GM18909 (cell line): ENCODE measurements around the gene CEND1.

Experiments used
- ATAC-seq: cut with Tn5 transposase; IDR thresholded peaks from one replicate; pipeline ENCODE4 v1.9.1; 2021; ENCODE audit warnings: mild to moderate bottlenecking; ENCODE audit not compliant: unreplicated experiment, poor library complexity

Gene CEND1

DNA sequence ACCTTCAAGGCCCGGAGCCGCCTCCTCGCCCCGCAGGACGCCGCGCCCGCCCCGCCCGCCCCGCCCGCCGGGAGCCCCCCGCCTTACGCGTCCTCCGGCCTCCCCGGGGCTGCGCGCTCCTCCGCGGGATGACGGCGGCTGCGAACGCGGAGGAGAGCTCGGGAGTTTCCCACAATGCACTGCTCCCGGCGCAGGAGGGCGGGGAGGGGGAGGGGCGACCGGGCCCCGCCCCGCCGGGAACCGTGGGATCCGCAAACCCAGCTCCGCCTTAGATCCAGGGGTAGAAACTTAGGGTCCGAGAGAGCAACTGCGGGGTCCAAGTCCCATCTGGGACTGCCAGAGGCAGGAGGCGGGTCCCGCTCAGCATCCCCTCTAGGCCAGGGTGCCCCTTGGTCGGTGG is at the start of gene CEND1:
CEND1 (minus strand) TSS at position 148 of the 400 bp plus-strand sequence. CDS start 1,514 bp downstream, outside the sequence.
- ATAC-seq: no peak

DNA sequence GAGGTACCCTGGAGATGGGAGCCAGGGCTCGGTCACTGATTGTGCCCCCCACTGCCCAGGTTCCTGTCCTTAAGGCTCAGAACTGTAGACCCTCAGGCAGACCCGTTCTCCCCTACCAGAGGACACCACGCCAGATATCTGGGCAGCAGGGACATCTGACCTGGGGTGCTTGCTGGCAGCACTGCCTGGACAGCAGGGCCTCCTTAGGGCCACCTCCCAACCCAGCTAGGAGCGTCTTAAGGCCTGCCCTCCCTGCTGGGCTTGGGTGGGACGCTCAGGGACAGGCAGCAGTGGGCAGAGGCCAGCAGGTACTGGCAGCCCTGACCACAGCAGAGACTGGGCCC is 49.4 kb upstream of the CEND1 start:
- ATAC-seq: no peak

DNA sequence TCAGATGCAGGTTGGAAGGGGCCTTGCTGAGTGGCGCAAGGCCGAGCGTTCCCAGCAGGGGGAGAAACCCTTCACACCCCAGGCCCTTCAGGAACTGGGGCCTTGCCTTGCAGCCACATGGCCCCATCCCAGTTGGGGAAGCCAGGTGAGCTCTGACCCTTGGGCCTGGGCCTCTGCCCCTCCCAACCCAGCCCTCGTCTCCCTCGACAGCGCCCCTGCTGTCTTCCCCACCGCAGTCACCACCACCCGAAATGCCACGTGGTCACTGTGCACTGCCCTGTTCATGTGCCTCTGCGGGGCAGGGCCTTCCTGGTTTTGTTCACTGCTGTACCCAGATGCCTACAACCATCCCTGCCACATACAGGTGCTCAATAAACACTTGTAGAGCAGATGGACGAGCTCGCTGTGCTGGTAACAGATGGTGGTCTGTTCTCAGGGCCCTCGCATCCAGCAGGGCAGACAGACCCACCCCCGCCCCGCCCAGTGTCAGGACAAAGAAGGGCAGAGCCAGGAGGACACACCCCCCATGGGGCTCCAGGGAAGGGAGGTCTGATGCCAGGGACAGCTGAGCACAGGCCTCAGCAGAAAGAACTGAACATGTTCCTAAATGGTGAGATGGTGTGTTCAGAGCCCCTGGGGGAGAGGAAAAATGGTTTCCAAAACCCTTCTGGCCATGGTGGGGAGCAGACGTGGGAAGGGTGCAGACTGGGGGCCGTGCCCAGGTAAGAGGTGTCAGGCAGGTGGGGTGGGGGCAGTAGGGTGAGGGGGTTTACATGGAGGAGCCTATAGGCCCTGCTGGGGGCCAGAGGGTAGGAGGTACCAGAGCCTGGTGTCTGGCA is 48.8 kb upstream of the CEND1 start:
- ATAC-seq: no peak

DNA sequence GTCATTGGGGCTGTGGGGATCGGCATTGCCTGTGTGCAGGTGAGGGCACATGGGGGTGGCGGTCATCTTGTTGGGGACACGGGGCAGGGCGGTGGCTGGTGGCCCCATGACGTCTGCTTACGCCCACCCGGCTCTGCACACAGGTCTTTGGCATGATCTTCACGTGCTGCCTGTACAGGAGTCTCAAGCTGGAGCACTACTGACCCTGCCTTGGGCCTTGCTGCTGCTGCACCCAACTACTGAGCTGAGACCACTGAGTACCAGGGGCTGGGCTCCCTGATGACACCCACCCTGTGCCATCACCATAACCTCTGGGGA is 48.1 kb upstream of the CEND1 start:
- ATAC-seq: no peak

DNA sequence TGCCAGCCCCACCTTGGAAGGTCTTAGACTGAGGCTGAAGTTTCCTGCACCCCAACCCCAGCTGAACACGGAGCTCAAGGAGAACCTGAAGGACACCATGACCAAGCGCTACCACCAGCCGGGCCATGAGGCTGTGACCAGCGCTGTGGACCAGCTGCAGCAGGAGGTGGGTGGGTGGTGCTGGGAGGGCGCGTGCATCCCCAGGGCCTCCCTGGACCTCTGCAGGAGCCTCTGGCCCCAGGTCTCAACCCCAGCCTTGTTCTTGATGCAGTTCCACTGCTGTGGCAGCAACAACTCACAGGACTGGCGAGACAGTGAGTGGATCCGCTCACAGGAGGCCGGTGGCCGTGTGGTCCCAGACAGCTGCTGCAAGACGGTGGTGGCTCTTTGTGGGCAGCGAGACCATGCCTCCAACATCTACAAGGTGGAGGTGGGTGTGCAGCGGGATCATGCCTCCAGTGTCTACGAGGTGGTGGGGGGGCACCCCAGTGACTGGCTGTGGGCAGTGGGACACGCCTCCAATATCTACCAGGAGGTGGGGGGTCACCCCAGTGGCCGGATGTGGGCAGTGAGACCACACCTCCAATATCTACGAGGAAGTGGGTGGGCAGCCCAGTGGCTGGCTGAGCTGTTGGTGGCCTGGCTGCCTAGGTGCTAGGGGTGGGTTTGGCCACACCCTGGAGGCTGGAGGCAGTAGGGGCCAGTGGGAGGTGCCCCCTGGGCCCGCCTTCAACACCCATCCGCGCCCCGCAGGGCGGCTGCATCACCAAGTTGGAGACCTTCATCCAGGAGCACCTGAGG is 47.5 kb upstream of the CEND1 start:
- no peak for ATAC-seq

DNA sequence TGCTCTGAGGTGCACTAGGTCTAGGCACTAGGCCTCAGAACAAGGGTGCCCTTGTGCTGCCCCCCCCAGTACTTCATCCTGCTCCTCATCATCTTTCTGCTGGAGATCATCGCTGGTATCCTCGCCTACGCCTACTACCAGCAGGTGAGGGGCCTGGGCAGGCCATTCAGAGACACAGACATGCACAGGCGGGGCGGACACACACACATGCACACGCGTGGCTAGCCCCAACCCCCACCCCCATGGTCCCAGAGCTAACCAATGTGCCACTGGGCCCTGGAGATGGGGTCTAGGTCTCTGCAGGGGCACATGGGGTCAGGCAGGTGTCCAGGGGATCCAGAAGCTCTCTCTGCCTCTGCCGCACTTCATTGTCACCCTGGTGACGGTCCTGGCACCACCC is 46.8 kb upstream of the CEND1 start:
- ATAC-seq: no peak

DNA sequence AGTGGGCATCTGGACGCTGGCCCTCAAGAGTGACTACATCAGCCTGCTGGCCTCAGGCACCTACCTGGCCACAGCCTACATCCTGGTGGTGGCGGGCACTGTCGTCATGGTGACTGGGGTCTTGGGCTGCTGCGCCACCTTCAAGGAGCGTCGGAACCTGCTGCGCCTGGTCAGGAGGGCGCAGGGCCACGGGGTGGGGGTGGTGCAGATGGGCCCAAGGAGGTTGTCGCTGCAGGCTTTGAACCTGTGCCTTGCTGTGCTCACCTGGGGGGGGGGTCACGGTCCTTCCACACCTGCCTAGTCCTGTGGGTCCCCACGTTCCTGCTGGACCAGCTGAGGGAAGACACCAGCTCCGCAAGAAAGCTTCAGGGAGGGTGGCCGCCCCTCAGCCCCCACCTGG is 46.4 kb upstream of the CEND1 start:
- no peak for ATAC-seq

DNA sequence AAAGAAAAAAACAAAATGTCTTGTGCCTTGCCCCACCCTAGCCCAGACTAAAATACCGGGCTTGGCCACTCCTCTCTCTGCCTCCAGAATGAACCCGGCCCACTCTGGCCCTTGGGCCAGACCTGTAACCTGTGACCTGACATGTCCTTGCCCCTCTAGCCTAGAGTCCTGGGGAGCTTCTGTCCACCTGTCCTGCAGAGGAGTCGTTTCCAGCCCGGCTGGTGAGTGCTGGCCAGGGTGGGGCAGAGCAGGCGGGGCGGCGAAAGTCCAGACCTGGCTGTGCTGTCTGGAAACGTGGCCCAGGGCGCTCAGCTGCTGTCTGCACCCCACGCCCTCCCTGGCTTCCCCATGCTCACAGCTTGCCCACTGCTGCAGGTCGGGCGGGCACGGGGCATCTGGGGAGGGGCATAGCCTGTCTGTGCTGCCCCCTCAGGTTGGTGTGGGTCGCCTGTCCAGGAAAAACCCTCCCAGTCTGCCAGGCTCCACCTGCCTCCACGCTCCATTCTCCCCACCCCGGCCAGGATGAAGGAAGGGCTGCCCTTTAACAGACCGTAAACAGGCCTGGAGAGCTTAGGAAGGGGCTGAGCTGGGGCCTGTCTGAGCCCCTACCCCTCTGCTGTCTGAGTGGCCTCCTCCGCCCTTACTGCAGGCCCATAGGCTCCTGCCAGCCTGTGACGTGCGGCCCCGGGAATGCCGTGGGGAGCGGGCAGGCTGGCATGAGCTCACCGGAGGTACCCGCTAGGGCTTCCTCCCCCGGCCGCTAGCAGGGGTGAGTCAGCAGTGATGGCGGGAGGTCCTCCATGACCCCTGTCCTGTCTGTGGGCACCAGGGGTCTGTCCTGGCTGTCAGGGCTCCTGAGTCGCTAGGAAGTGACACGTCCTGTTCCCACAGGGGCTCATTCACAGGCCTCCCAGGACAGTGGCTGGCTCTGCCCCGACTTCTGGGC is 44.8 kb upstream of the CEND1 start:
- ATAC-seq: no peak

DNA sequence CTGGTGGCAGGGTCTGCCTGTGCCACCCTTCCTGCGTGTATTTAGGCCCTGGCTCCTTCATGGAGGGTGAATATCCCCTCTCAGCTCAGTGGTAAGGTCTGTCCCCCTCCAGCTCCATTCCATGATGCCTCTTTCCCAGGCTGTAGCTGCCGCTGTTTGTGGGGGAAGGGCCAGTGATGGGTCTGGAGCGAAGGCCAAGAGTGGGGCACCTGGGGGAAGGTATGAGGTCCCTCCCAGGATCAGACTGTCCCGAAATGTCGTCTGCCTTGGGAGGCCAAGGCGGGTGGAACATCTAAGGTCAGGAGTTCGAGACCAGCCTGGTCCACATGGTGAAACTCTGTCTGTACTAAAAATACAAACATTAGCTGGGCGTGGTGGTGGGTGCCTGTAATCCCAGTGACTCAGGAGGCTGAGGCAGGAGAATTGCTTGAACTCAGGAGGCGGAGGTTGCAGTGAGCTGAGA is 44.0 kb upstream of the CEND1 start:
- no peak for ATAC-seq

DNA sequence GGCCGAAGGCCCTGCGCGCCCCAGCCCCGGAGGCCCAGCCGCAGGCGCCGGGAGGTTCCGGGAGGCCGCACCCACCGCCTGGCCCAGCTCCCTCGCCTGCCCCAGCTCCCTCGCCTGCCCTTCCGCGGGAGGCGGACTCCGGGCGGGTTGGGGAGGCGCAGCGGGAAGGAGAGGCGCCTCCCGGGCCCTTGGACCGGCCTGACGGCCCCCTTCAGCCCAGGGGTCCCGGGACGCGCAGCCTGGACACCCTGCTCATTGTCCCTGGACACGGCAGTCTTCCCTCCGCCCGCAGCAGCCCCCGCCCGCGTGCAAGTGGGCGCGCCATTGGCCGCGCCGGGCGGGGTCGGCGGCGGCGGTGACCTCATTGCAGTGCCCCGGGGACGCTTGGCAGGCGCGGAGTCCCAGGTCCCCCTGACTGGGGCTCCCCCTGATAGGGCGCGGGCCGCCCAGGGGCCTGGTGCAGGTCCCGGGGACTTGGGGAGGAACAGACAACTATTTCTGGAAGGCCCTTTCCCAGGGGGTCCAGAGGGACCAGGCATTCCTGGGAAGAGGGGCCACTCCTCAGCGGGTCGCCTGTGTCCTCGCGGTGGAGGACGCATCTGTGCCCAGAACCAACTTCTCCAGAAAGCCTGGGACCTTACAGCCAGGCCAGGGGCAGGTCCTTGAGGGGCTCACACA is 43.4 kb upstream of the CEND1 start:
- no peak for ATAC-seq

DNA sequence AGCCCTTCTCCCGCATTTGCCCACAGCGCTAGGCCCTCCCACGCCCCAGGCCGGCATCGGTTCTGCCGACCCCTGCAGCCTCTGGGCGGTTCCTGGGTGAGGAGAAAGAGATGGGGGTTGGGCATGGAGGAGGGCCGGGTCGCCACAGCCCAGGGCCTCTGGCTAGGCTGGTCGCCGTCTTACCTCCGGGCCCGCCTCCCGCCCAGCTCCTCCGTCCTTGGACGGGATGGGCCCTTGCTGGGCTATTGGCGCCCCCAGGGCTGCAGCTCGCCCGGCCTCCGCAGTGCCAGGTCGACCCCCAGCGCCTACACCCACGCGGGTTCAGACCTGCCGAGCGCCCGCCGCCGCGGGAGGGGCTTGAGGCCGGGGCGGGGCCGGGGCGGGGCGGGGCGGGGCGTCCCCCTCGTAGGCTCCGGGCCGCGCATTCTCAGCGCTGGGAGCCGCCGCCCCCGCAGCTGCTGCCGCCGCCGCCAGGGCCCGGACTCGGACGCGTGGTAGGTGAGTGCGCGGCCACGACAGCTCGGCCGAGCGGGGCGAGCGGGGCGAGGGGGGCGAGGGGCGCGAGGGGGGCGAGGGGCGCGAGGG is 42.7 kb upstream of the CEND1 start, which contains the start of gene CD151:
CD151 (plus strand) TSS at position 424 of the 585 bp plus-strand sequence. CDS start 3,118 bp downstream, outside the sequence.
- no peak for ATAC-seq

DNA sequence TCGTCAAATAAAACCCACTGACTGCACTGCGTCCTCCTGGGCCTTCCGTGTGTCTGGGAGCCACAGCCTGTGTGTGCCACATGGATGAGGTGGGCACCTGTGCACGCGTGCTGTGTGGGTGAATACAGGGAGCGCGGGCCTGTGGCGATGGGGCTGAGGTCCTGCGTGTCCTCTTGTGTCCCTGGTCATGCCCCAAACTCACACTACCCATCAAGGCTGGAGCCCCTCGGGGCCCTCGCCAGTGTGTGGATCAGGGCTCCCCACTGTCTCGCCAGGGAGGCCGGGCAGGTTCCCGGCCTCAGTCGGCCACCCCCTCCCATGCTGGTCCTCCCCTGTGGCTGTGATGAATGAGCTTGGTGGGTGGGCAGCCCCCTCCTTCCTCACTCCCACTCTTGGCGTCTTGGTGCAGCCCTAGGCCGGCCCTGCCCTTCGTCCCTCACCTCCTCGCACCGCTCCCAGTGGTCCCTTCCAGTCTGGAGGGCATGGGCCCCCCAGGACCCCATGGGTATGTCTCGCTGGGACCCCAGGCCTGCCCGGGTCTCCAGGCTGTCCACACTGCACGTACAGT is 42.2 kb upstream of the CEND1 start:
- no peak for ATAC-seq

DNA sequence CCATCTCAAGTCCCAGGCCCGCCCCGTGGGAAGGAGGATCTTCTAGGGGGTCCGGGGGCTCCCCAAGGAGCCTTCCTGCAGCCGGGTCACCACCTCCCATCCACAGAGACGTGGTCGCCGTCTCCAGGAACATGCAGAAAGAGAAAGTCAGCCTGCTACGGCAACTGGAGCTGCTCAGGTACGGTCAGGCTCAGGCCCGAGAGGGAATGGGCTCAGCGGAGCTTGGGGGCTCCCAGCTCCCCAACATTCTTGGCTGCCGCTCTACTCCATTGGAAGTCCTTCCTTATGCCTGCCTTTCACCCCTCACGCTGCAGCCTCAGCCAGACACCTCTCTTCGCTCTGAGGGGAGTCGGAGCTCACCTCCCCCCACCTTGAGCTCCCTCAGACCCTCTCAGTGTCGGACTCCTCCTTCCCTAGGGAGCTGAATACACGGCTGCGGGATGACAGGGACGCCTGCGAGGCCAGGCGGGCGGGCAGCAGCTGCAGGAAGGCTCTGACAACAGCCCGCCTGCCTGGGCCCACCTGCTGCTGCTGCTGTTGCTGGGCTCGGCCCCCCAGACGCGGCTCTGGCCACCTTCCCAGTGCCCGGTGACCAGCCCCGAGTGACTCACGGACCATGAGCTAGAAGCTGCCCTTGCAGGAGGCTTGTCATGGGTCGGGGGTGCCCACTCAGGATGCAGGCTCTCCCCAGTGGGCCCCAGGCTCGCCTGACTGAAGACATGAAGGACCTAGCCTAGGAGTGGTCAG is 41.4 kb upstream of the CEND1 start:
- no peak for ATAC-seq

DNA sequence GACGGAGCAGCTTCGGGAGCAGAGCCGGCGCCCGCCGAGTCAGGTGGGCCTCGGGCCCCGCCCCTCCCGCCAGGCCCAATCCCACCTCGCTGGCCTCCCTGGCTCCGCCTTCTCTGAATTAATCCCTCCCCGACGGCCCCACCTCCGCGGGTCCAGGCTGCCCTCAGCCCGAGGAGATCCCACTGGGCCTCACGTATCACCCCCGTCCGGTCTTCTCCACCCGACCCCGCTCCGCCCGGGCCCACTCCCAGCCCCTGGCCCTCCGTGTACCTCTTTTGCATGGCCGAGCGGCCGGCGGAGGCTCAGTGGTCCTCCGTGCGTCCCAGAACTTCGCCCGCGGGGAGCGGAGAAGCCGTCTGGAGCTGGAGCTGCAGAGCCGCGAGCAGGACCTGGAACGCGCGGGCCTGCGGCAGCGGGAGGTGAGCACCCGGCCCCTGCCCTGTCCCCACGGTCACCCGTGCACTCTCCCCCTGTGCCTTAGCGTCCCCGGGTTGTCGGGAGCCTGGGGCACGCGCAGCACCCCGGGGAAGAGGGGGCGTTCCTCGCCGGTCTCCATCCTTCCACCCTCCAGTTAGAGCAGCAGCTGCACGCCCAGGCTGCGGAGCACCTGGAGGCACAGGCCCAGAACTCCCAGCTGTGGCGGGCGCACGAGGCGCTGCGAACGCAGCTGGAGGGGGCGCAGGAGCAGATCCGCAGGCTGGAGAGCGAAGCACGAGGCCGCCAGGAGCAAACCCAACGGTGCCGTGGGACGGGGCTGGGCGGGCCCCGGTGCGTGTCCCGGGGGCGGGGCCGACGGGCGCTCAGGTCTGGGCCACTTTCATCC is 40.6 kb upstream of the CEND1 start:
- ATAC-seq: no peak

DNA sequence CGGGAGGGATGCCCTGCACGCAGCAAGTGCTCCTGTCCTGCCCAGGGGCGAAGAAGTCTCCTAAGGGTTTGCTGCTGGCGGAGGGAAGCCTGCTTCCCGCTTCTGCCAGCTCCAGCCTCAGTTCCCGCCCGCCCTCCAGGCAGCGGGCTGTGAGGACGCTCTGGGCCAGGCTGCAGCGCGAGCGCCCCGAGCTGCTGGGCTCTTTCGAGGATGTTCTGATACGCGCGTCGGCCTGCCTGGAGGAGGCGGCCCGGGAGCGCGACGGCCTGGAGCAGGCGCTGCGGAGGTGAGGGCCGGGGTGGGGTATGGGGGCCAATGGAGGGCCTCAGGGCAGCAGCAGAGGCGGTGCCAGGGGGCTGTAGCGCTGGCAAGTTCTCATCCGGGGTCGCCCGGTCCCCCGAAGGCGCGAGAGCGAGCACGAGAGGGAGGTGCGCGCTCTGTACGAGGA is 40.0 kb upstream of the CEND1 start:
- no peak for ATAC-seq

DNA sequence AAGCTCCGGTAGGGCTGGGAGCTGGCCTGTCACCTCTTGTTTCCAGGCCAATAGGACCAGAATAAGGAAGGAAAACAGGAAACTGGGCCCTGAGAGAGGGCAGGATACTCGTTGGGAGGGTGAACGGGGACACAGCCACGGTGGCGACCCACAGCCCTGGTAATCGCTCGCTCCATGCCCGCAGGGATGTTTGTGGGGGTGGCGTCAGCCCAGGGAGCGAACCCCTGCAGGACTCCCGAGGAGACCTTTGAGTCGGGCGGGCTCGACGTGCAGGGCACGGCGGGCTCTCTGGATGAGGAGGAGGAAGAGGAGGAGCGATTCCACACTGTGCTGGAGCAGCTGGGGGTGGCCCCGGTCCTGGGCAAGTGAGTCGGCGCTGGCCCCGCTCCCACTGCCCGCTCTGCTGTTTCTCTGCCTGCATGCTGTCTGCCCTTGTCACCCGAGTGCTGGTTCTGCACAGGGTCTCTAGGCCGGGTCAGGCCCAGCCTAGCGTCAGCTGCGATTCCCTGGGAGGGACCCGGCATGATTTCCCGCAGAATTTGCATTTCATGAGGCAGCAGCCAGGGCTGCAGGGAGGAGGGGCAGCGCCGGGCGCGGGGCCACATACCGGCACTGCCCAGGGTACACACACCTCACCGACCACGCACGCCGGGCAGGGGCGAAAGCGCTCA is 39.4 kb upstream of the CEND1 start:
- ATAC-seq: no peak

DNA sequence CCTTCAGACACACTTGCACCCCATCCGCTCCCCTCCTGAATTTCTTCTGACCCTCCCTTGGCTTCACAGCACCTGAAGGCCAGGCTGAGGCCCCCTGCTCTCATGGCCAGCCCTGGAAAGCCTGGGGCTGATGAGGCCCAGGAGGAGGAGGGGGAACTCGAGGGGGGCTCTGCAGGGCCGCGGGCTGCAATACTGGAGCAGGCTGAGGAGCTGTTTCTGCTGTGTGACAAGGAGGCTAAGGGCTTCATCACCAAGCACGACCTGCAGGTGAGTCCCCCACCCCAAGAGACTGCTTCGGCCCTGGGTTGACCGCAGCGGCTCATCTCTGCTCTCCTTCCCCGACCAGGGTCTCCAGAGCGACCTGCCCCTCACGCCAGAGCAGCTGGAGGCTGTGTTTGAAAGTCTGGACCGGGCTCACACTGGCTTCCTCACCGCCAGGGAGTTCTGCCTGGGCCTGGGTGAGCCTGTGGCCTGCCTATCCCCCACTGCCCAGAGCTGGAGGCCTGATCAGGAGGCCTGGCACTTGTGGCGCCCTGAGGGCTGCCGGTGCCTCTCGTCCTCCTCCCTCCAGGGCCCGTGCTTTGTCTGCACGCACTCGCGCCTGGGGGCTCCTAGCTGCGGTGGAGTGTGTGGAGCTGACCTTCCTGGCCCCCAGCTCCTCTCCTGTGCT is 38.8 kb upstream of the CEND1 start:
- ATAC-seq: no peak
